Motor neuron (in vitro differentiated cells): ENCODE results near the gene TSHZ2. TPM values are rescaled to one million over a fixed set of nuclear protein-coding genes. Genes with fewer than 3 reads are reported as not detected.

Source experiments
- ATAC-seq, 8 experiments: fragments of 200-7000 bp; cut with Tn5 transposase; replicated peaks in 6 of 8; 2 replicates each; pipeline ENCODE4 v1.8.0; 2021; ENCODE audit warnings: mild to moderate bottlenecking in 8 of 8, moderate library complexity in 8 of 8
- H3K27ac ChIP-seq, 2 donors: fragments of 250-450 bp; sonication (Bioruptor Pico); 2 replicates each; pipeline ENCODE4 v1.9.0; 2021; ENCODE audit warnings: antibody characterized with exemption in 2 of 2, mild to moderate bottlenecking in 2 of 2, moderate library complexity in 1 of 2
- H3K4me1 ChIP-seq, 2 donors: fragments of 250-450 bp; sonication (Bioruptor Pico); replicated peaks in 1 of 2; 2 replicates each; pipeline ENCODE4 v1.6.1; 2021; ENCODE audit warnings: antibody characterized with exemption in 2 of 2, mild to moderate bottlenecking in 2 of 2, moderate library complexity in 1 of 2
- H3K4me3 ChIP-seq, 5 donors: fragments of 250-450 bp; sonication (Bioruptor Pico); 2 replicates each; pipeline ENCODE4 v1.9.0; 2021; ENCODE audit warnings: antibody characterized with exemption in 5 of 5, mild to moderate bottlenecking in 5 of 5, moderate library complexity in 4 of 5
- WGBS, 10 experiments: fragments of 450-650 bp; shearing (Covaris generic); methylation state at CpG; one replicate each; pipeline ENCODE4 v1.0.0; 2022; 5-methylcytosine and 5-hydroxymethylcytosine counted together
- in situ Hi-C, 9 experiments: fragments of 400-800 bp; cut with MboI; loops; one replicate each; pipeline ENCODE4 v1.15.0; 2021; ENCODE audit warnings: low sequenced_read_pairs in 9 of 9, low pct_unique_long_range_greater_than_20kb in 2 of 9; ENCODE audit not compliant: unreplicated experiment in 9 of 9
- total RNA-seq, 8 experiments: library from RNA; unstranded; fragments of 300-600 nt; gene quantifications; 2 replicates each; pipeline versions ENCODE4 v1.2.3 to v1.2.4, GENCODE V29; 2022

The TSHZ2 gene
- total RNA-seq, 8 experiments from 2014 or later: 11.4 to 125 (median 47.7) TPM

DNA sequence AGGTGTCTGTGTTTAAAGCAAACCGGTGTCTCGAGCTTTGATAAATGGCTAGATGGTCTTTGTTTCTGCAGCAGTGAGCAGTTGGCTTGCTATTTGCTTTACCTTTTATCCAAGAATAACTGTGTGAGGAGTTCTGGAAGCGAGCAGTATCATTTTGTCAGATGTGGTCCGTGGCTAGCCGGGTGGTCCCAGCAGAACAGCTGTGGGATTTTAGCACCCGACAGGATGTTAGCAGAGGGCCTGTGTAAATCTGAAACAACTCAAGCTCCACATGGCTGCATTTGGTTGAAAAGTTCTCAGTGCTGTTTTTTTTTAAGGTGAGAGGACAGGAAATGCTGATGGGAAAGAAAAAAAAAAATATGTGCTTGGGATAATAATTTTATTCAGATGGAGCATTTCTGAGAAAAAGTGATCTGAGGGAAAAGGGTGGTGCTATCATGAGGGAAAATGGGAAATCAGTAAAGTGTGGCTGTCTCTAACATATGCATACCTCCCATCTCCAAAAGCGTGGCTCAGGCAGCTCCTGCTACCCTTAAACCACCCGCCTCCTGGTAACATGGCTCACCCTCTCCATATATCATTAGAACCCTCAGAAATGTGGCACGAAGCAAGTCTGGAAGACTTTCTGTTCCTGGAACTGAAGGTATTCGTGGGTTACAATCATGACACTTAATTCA, 215.4 kb downstream of the TSHZ2 start:
- peak; percentile 9 to 70 (median 34) for ATAC-seq
- in situ Hi-C loops: no loop called here
- Histone ChIP-seq H3K4me3 (no peak overlapping the region), H3K27ac (peak overlapping the region in 1 of 2 donors; percentile 63), H3K4me1 (peaks cover 25 to 40% of the 10 kb centered on the region in 2 donors)
- WGBS, 10 experiments: 20 to 90% (median 53%) methylated on average over 1 to 9 of the region's 10 CpGs

DNA sequence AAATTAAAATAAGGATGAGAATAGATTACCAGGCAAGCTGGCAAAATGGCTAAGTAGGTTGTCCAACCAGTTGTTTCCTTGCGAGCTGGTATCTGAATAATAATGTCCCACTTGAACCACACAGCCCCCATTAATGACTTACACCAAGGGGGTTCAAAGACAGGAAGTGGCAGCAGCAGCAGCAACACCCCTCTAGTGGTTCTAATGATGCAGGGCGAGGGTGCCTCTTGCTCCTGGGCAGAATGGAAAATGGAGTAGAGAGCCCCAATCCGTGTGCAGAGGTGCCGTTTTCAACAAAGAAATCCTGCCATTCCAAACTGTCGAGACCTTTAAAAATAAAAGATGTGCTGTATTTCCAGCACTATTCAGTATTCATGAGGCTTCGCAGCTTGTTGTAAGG, 218.1 kb downstream of the TSHZ2 start:
- no peak overlapping the region for H3K4me3 ChIP-seq
- no peak overlapping the region for H3K27ac ChIP-seq
- 50 to 100% (median 84%) methylated on average over 1 to 6 of the region's 6 CpGs; no CpG with 5 or more reads in 4 of the 10 experiments for WGBS, 10 experiments
- peaks cover 49 to 57% of the 10 kb centered on the region in 2 donors for H3K4me1 ChIP-seq
- ATAC-seq: no peak
- in situ Hi-C loops: no loop called here

DNA sequence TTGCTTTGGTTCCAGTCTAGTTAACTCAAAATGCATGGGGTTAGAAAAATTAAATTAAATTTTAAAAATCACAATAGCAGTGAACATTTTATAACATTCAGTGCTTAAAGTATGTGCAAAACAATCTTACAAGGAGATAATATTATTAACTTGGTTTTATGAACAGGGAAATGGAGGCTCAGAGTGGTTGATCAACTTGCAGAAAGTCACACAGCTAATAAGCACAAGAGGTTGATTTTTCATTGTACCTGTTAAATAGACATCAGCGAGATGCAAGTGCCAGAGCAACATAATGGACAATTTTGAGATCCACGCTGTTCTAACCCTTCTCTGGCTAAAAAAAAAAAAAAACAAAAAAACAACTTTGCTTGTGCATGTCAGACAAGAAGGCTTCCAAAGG, 219.8 kb downstream of the TSHZ2 start:
- 37 to 100% (median 96%) methylated on average over 1 to 2 of the region's 2 CpGs; no CpG with 5 or more reads in 2 of the 10 experiments for WGBS, 10 experiments
- no peak for ATAC-seq
- H3K4me3 ChIP-seq: no peak overlapping the region
- H3K27ac ChIP-seq: no peak overlapping the region
- peaks cover 59 to 62% of the 10 kb centered on the region in 2 donors for H3K4me1 ChIP-seq
- in situ Hi-C loops: no loop called here

DNA sequence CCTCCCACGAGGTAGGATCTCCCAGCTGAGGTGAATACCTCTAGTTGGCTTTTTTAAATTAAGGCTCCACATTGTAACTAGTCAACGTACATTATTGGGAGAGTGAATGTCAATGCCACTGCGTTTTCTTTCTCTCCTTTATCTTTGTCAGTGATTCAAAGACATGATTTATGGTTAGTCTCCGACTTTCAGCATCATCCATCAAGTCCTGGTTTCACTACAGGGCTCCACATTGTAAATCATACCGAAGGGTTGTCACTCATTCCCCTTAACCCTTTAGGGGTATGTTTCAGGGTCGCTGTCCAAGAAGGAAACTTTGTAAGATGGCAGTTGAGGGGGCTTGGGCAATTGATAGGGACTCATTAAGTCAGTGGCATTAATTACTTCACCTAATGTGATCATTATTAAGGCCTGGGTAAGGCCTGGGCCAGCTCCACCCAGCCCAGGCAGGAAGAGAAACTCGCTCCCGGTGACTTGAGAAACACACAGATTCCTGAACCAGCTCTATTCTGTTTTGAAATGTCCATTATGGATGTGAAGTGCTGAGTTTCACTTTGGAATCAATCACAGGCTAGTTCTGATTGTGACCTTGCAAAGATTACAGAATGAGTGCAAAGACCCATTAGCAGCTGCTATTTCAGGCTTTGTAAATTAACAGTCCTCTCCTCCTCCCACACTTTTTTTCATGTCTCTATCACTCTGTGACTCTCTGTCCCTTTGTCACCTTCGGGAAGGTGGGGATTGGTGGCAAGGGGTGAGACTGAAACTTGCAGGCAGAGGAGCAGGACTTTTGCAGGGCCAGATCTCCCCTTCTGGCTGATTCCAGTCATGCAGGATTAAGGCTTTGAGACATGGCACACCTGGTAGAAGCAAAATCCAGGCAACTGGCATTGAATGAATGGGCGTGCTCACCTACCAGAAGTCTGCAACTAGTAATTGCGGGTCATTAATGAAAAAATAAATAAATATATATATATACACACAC, 222.4 kb downstream of the TSHZ2 start:
- in situ Hi-C loops: no loop called here
- Histone ChIP-seq H3K4me3 (no peak overlapping the region), H3K4me1 (peaks cover 44% of the 10 kb centered on the region in 2 donors), H3K27ac (no peak overlapping the region)
- peak in 5 of 8 experiments; percentile 38 to 81 (median 73) for ATAC-seq
- WGBS, 10 experiments: 22 to 94% (median 58%) methylated on average over 2 to 8 of the region's 11 CpGs

DNA sequence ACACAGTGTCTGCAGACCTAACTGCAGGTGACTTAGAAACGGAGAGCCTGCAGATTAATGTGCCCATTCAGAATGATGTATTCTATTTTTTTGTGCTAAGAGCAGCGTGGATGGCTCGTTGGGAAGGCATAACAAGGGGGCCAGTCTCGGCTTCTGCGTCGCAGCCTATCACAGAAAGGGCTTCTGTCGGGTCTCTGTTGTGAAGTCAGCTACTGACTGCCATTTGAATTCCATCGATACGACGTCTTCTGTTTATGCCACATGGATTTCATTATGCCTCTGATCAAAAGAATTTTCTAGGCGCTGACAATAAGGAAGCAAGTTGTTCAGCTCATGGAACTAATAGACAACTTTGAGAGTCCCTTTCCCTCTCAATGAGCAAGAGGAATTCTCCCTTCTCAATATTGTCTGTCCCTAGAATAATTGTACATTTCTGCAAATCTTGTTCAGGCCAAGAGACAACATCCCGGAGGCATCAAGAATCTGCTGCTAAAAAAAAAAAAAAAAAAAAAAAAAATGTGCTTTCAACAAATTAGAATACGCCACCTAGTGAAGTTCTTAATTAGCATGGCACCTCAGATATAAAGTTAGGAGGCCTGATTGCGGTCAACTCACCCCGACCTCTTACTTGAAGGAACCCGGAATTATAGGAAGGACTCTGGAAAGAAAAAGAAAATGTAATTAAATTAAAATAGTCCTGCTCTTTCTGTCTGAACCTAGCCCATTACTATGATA, 223.9 kb downstream of the TSHZ2 start:
- peaks cover 36 to 40% of the 10 kb centered on the region in 2 donors for H3K4me1 ChIP-seq
- ATAC-seq: peak in 6 of 8 experiments; percentile 15 to 68 (median 38)
- in situ Hi-C loops: no loop called here
- no peak overlapping the region for H3K27ac ChIP-seq
- no peak overlapping the region for H3K4me3 ChIP-seq
- WGBS, 10 experiments: 30 to 90% (median 74%) methylated on average over 2 to 15 of the region's 16 CpGs; no CpG with 5 or more reads in 1 of the 10 experiments

DNA sequence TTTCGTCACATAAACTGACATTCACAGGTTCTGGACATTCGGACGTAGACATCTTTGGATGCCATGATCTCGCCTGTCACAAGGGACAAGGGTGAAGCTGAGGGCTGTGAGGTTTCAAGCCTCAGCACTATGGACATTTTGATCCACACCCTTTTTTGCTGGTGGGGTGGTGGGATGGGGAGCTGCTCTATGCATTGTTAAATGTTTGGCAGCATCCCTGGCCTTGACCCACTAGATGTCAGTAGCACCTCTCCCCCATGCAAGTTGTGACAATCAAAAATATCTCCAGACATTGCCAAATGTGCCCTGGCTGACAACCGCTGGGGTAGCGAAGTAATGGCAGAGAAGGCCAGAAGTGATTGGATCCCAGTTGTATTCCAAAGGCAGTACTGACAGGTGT, 229.4 kb downstream of the TSHZ2 start:
- peaks cover 6 to 7% of the 10 kb centered on the region in 2 donors for H3K4me1 ChIP-seq
- ATAC-seq: no peak
- in situ Hi-C loops: no loop called here
- no peak overlapping the region for H3K27ac ChIP-seq
- WGBS, 10 experiments: 80 to 100% (median 98%) methylated on average over 1 to 6 of the region's 6 CpGs; no CpG with 5 or more reads in 2 of the 10 experiments
- H3K4me3 ChIP-seq: no peak overlapping the region

DNA sequence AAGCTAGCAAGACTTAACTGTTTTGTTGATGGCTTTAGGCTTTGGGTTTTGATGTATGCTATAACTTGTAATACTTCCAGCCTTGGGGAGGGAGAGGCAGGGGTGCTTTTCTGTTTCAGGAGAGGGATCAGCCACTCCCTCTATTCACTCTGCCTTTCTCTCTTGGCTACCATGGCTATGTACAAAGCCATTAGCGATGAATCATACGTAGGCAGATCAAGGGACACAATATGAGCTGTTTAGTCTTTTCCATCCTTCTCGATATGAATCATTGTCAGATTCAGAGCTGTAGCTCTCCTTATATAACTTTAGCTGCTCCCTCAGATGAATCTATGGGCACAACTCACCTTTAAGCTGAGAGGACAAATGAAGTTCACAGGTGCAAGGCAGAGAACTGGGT, 230.6 kb downstream of the TSHZ2 start:
- Histone ChIP-seq H3K27ac (no peak overlapping the region), H3K4me3 (no peak overlapping the region), H3K4me1 (peaks cover 0 to 5% of the 10 kb centered on the region in 2 donors)
- in situ Hi-C loops: no loop called here
- ATAC-seq: peak in 7 of 8 experiments; percentile 68 to 99 (median 79)
- 0 to 100% (median 52%) methylated on average over 1 to 3 of the region's 3 CpGs; no CpG with 5 or more reads in 2 of the 10 experiments for WGBS, 10 experiments

DNA sequence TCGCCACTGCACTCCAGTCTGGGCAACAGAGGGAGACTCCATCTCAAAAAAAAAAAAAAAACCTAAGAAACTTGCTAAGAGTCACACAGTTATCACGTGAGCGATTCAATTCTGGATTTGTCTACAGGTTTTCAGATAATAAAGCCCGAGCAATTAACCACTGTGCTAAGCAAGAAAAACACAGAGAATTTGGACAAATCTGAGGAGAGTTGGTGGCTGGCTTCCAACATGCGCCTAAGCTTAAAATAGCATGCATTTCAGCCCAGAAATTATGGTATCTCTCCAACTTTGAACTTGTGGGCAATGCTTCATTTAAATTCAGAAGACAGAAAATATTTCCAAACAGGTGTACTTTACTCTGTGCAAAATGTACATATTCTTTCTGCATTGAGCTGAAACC, 232.9 kb downstream of the TSHZ2 start:
- in situ Hi-C loops: no loop called here

DNA sequence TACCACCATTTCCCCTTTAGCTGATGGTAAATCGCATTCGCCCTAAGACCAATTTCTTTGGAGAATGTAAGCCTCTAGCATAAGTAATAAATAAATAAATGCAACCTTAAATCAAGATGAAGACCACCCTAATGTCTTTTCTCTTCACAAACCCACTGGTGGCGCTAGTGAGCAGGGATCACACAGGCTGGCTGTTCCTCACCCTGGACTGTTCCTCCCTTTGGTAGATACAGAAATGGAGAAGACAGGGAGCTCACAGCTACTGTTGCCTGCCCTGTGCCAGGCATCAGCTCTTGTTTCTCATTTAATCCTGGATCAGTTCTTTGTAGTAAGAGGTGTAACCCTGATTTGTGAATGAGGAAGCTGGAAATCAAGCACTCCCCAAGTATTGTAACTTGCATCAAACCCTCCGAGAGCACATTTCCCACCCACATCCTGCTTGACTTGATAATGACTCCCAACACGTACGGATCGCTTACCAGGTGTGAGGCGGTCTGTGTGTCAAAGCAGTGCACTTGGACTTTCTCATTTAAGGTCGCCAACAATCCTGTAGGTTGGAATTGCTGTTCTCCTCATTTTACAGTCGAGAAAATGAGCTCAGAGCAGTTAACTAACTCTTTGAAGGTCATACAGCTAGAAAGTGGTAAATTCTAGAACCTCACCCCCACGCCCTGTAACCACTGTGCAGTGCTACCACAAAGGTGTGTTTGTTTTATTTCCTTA, 236.1 kb downstream of the TSHZ2 start:
- Histone ChIP-seq H3K4me1 (peaks cover 11 to 12% of the 10 kb centered on the region in 2 donors), H3K27ac (no peak overlapping the region), H3K4me3 (no peak overlapping the region)
- in situ Hi-C loops: no loop called here
- ATAC-seq: peak in 1 of 8 experiments; percentile 24
- 33 to 97% (median 78%) methylated on average over 1 to 8 of the region's 11 CpGs; no CpG with 5 or more reads in 2 of the 10 experiments for WGBS, 10 experiments

More for the DNA sequence above, 232.9 kb downstream of the TSHZ2 start:
- Histone ChIP-seq H3K4me3 (no peak overlapping the region), H3K27ac (no peak overlapping the region), H3K4me1 (peaks cover 11 to 14% of the 10 kb centered on the region in 2 donors)
- ATAC-seq: no peak
- 33 to 96% (median 84%) methylated on average over 3 to 5 of the region's 5 CpGs for WGBS, 10 experiments

DNA sequence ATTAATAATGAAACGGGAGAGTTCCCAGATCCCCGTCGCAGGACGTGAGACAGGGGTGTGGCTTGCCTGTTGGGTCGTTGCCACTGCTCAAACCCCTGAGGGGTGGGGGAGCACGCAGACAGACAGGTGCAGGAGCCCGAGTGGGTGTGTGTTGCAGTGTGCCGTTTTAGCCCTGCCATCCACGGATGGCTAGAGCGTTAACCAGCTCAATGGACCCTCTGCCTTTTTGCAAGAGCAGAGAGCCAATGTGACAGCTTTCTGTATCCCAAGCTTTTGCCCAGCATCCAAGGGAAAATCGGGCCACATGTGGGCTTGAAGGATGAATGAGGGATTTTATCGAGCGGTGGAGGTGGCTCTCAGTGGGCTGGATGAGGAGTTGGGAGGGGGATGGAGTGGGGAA, 237.9 kb downstream of the TSHZ2 start:
- H3K4me3 ChIP-seq: no peak overlapping the region
- peaks cover 11 to 19% of the 10 kb centered on the region in 2 donors for H3K4me1 ChIP-seq
- no peak for ATAC-seq
- 86 to 100% (median 88%) methylated on average over 1 to 8 of the region's 13 CpGs; no CpG with 5 or more reads in 5 of the 10 experiments for WGBS, 10 experiments
- in situ Hi-C loops: no loop called here
- no peak overlapping the region for H3K27ac ChIP-seq

DNA sequence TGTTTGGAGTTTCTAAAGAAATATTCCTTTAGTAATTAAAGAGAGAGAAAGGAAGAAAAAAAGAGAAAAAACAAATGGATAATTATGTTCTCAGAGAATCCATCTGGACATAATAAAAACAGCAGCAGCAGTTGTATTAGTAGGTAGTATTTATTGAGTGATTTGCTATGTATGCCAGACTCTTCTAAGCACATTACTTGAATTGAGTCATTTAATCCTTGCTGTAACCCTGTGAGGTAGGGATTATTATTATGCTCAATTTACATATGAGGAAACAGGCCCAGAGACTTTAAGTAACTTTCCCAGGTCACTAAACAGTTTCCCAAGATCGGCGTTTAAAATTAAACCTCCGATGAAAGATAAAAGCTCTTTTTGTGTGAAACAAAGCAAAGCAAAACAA, 238.8 kb downstream of the TSHZ2 start:
- in situ Hi-C loops: no loop called here
- H3K4me3 ChIP-seq: no peak overlapping the region
- peaks cover 11 to 19% of the 10 kb centered on the region in 2 donors for H3K4me1 ChIP-seq
- H3K27ac ChIP-seq: no peak overlapping the region
- ATAC-seq: no peak
- WGBS, 10 experiments: 64 to 97% (median 80%) methylated on average over 2 to 3 of the region's 3 CpGs; no CpG with 5 or more reads in 1 of the 10 experiments

DNA sequence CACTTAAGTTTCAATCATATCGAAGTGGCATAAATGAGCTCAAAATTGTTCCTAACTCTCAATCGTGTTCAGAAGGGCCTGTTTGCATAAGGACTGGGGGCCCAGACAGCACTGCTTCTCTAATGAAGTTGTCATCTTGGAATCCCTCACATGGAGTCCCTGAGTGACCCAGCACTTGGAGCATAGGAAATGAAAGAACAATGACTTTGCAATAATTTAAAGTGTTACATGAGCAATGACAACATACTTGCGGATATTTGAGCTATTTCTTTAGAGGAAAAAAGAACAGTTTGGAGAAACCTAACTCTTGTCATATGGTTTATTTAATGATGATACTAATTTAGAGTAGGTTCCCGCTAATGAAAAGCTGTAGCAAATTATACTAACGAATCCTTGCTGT, 239.9 kb downstream of the TSHZ2 start:
- peak in 3 of 8 experiments; percentile 34 to 45 (median 39) for ATAC-seq
- WGBS, 10 experiments: 73 to 100% (median 97%) methylated on average over 1 to 5 of the region's 5 CpGs; no CpG with 5 or more reads in 1 of the 10 experiments
- H3K27ac ChIP-seq: no peak overlapping the region
- in situ Hi-C loops: no loop called here
- H3K4me1 ChIP-seq: peaks cover 15 to 24% of the 10 kb centered on the region in 2 donors
- no peak overlapping the region for H3K4me3 ChIP-seq
